ENCODE data around the gene RERE. TPM values are rescaled to one million over a fixed set of nuclear protein-coding genes. Genes with fewer than 3 reads are reported as not detected.

Gene RERE
- total RNA-seq, 3 donors from 2014 or later = 99.5 to 204 (median 174) TPM

DNA sequence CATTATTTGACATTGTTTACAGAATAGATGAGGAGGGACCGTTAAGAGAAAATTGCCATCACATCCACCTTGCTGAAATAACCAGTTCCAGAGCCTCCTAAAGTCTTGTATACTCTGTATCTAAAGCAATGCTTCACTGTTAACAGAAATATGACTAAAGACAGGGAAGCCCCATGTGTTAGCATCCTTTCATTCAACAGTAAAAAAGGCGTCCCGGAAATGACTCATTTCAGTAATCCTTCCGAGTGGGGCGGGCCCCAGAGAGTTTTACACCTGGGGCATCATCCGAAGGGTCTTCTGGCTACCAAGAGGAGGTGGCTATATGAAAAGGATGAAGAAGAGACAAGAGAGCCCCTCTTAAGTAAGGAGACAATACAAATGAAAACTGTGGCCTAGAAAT lies 272.4 kb downstream of the RERE start:
- DNase-seq = no peak
- no peak overlapping the region for H3K4me3 ChIP-seq
- intact Hi-C loops (cut with DNase I, micrococcal nuclease) = no loop called here
- TF ChIP-seq, protein P1, sequence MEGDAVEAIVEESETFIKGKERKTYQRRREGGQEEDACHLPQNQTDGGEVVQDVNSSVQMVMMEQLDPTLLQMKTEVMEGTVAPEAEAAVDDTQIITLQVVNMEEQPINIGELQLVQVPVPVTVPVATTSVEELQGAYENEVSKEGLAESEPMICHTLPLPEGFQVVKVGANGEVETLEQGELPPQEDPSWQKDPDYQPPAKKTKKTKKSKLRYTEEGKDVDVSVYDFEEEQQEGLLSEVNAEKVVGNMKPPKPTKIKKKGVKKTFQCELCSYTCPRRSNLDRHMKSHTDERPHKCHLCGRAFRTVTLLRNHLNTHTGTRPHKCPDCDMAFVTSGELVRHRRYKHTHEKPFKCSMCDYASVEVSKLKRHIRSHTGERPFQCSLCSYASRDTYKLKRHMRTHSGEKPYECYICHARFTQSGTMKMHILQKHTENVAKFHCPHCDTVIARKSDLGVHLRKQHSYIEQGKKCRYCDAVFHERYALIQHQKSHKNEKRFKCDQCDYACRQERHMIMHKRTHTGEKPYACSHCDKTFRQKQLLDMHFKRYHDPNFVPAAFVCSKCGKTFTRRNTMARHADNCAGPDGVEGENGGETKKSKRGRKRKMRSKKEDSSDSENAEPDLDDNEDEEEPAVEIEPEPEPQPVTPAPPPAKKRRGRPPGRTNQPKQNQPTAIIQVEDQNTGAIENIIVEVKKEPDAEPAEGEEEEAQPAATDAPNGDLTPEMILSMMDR (IDR thresholded peaks at IDR 0.05) = no peak
- no peak for ATAC-seq
- no peaks in the 10 kb centered on the region for H3K36me3 ChIP-seq (ENCODE audit: low read depth)
- no peaks in the 10 kb centered on the region for H3K9me3 ChIP-seq
- H3K4me1 ChIP-seq (ENCODE audit: low read depth) = no peaks in the 10 kb centered on the region

DNA sequence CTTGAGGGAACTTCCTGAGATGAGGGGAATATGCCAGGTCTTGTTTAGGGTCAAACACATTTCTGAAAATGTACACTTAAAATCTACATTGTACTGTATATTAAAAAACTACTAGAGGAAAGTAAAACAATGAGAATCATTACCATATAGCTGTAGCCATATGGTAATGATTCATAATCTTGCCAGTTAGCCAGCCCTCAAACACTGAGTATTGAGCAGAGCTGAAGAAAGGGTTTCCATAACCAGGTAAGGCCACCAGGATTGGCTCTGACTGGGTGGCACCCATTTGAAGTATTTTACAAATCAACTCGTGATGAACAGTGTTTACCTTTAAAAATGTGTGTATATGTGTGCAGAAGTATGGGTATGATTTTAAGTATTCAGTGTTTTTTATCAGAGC lies 272.8 kb downstream of the RERE start:
- Histone ChIP-seq H3K4me3 (no peak overlapping the region), H3K9me3 (no peaks in the 10 kb centered on the region), H3K36me3 (ENCODE audit: low read depth) (no peaks in the 10 kb centered on the region), H3K4me1 (ENCODE audit: low read depth) (no peaks in the 10 kb centered on the region)
- DNase-seq = no peak
- intact Hi-C loops (cut with DNase I, micrococcal nuclease) = no loop called here
- TF ChIP-seq, protein P1 (IDR thresholded peaks at IDR 0.05) = no peak
- ATAC-seq = no peak

DNA sequence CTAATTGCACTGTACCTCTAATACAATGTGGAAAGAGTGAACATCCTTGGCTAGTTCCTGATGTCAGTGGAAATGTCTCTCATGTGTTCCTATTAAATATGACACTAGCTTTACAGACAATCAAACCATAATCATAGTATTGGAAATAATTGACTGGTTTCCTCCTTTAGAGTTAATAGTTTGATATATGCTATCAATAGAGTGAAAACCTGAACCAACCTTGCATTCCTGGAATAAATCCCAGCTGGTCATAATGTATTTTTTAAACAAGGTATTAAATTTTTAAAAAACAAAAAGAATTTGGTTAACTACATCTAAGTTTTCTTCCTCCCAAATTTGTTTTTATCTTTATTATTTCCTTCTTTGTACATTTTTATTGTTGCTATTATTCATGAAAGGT lies 273.5 kb downstream of the RERE start:
- TF ChIP-seq, protein P1 (IDR thresholded peaks at IDR 0.05) = no peak
- ATAC-seq (no peak), DNase-seq (no peak)
- H3K4me3 ChIP-seq = no peak overlapping the region
- H3K4me1 ChIP-seq (ENCODE audit: low read depth) = no peaks in the 10 kb centered on the region
- no peaks in the 10 kb centered on the region for H3K36me3 ChIP-seq (ENCODE audit: low read depth)
- intact Hi-C loops (cut with DNase I, micrococcal nuclease) = no loop called here
- H3K9me3 ChIP-seq = no peaks in the 10 kb centered on the region

DNA sequence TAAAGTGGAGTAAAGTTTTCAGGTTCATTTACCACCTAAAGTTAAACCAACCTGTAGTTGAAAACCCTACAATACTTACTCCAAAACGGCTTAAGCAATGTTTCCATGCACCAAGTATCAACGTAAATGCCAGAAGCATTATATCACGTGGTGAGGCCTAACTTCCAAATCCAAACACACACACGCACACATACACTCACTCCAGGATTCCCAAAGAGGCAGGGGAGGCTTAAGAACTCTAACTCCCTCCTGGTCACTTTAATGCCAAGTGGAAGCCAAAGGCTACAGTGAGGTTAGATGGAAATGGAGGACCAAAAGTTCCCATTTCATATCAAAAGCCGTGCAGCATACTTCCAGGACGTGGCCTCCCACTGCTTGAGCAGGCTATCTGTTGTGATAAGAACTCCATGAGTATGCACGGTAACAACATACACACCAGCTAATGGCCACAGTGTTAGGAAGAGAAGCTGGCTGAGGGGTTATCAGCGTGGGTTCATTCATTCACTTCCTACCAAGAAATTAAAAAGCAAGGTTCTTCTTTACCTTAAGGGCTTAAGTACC lies 275.4 kb downstream of the RERE start:
- no peaks in the 10 kb centered on the region for H3K4me1 ChIP-seq (ENCODE audit: low read depth)
- TF ChIP-seq, protein P1 (IDR thresholded peaks at IDR 0.05) = no peak
- no peaks in the 10 kb centered on the region for H3K36me3 ChIP-seq (ENCODE audit: low read depth)
- intact Hi-C loops (cut with DNase I, micrococcal nuclease) = no loop called here
- H3K4me3 ChIP-seq = no peak overlapping the region
- no peak for DNase-seq
- no peaks in the 10 kb centered on the region for H3K9me3 ChIP-seq
- no peak for ATAC-seq

DNA sequence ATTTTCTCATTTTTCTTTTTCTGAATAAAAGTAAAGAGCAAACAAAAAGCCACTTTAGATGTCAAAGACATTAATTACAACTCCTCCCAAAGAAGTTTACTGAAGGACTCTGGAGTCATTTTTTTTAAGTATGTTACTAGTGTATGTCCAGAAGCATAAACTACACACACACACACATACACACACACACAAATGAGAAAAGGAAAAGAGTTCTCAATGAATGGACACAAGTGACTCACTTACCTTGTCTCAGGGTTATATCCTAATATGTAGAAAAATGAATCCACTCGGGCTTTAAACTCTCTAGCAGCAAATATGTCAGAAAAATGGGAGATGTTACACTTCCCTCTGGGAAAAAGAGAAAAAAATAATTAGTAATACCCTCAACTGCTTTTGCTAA lies 276.5 kb downstream of the RERE start:
- DNase-seq = no peak
- no peaks in the 10 kb centered on the region for H3K4me1 ChIP-seq (ENCODE audit: low read depth)
- H3K9me3 ChIP-seq = no peaks in the 10 kb centered on the region
- H3K4me3 ChIP-seq = no peak overlapping the region
- ATAC-seq = no peak
- no peaks in the 10 kb centered on the region for H3K36me3 ChIP-seq (ENCODE audit: low read depth)
- TF ChIP-seq, protein P1 (IDR thresholded peaks at IDR 0.05) = no peak
- intact Hi-C loops (cut with DNase I, micrococcal nuclease) = no loop called here

Data from mucosa of descending colon (tissue), 3 donors.